Activated CD8-positive, alpha-beta memory T cell treated with anti-CD3 and anti-CD28 coated beads for 36 hours (primary cell): ENCODE measurements around the gene MAG. TPM values are rescaled to one million over a fixed set of nuclear protein-coding genes. Genes with fewer than 3 reads are reported as not detected.

Source experiments
- CTCF ChIA-PET: fragments of 350-600 bp; sonication (Branson Sonifier 250); formaldehyde crosslinking; loops from one replicate; lab custom pipeline; 2021; ENCODE audit warnings: antibody characterized with exemption; lab: Charles Lee
- POLR2A ChIA-PET: fragments of 350-600 bp; sonication (Branson Sonifier 250); formaldehyde crosslinking; loops from one replicate; lab custom pipeline; 2021; ENCODE audit warnings: antibody characterized with exemption; lab: Charles Lee
- total RNA-seq, 2 experiments: library from RNA; stranded (reverse); gene quantifications; one replicate each; pipeline ENCODE4 v1.2.3, GENCODE V29; 2021

Gene MAG
- total RNA-seq, 2 experiments from 2014 or later, result not detected

GRCh38 chr19:35294328-35294727 lies 2.4 kb downstream of the MAG start:
- ChIA-PET CTCF (no interaction called here), POLR2A (no interaction called here)

DNA sequence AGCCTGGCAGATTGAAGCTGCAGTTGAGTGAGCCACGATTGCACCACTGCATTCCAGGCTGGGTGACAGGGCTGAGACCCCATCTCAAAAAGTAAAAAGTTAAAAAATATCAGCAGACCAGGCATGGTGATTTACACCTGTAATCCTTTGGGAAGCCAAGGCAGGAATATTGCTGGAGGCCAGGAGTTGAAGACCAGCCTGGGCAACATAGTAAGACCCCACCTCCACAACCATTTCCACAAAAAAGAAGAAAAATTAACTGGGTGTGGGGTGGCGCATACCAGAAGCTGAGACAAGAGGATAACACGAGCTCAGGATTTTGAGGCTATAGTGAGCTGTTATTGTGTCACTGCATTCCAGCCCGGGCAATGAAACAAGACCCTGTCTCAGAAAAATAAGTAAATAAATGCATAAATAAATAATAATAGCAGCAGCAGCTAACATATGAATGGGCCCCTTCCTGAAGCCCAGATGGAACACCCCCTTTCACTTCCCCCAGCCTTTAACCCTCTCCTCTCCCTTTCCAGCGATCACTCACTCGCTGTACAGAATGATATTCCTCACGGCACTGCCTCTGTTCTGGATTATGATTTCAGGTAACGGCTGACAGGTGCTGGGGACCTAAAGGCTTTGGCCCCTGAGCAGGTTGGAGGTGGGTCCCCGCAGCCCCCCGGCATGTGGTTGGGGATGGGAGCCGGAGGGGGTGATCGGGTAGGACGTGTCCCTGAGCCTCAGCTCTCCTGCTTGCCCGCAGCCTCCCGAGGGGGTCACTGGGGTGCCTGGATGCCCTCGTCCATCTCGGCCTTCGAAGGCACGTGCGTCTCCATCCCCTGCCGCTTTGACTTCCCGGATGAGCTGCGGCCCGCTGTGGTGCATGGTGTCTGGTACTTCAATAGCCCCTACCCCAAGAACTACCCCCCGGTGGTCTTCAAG lies 3.2 kb downstream of the MAG start:
- CTCF ChIA-PET, result interaction anchor here (1.2 kb wide), 1 partner anchor 26 kb away, joined by 3 read pairs; the partner anchor contains the start of gene USF2
- POLR2A ChIA-PET, result interaction anchor here (1.0 kb wide), 1 partner anchor 84 kb away, joined by 7 read pairs; no protein-coding TSS in a partner anchor

DNA sequence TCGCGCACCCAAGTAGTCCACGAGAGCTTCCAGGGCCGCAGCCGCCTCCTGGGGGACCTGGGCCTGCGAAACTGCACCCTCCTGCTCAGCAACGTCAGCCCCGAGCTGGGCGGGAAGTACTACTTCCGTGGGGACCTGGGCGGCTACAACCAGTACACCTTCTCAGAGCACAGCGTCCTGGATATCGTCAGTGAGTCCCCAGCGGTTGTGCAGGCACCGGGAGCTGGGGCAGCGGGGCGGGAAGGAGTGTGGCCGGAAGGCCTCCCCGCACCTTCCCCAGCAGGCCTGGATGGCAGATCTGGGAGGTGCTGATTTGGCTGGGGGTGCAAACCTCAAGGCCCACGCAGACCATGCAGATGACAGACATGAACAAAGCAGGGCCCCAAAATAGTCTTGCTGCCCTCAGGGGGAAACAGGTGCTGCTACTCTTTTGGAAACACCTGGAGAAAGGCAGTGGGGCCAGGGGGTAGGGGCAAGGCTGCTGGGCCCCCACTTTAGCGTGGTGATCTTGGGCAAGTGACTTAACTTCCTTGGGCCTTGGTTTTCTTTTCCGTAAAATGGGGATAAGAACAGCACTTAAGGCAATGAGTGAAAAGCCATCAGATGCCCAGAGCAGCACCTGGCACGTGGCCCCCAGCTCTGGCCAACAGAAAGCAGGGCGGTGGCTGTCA lies 4.0 kb downstream of the MAG start:
- ChIA-PET POLR2A (interaction anchor here (1.0 kb wide), 1 partner anchor 85 kb away, joined by 7 read pairs; no protein-coding TSS in a partner anchor), CTCF (interaction anchor here (1.2 kb wide), 1 partner anchor 27 kb away, joined by 3 read pairs; the partner anchor contains the start of gene USF2)

DNA sequence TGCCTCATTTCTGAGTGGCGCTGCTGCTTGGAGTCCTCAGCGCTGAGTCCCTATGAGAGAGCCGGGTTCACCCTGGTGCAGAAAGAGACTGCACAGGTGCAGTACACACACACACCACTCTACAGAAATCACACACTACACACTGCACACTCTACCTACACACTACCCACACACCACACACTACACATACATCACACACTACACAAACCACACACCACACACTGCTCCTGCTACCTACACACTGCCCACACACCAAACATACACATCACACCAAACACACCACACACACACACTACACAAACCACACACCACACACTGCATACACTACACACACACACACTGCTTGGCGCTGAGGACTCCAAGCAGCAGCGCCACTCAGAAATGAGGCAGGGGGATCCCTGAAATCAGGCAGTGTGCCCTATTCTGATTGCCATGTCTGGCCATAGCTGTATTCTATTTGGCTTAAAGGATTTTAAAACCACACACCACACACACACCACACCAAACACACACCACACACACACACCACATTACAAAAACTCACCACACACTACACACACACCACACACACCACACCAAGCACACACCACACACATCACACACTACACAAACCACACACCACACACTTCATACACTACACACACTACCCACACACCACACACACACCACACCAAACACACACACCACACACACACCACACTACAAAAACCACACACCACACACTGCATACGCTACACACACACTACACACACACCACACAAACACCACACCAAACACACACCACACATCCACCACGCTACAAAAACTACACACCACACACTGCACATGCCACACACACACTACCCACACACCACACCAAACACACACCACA lies 4.9 kb downstream of the MAG start:
- ChIA-PET POLR2A (no interaction called here), CTCF (no interaction called here)

GRCh38 chr19:35297515-35297848 lies 5.5 kb downstream of the MAG start:
- ChIA-PET POLR2A (no interaction called here), CTCF (no interaction called here)

DNA sequence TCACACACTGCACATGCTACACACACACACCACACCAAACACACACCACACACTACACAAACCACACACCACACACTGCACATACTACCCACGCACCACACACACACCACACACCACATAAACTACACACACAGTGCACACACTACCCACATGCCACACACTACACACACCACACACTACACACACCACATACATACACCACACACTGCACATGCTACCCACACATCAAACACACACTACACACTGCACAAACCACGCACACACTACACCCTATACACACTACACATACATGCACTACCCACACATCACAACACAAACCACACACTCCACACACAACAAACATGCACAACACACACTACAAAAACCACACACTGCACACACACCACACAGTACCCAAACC lies 6.0 kb downstream of the MAG start:
- POLR2A ChIA-PET, result no interaction called here
- CTCF ChIA-PET, result no interaction called here

GRCh38 chr19:35298561-35298972 lies 6.6 kb downstream of the MAG start:
- ChIA-PET POLR2A (no interaction called here), CTCF (no interaction called here)

- POLR2A ChIA-PET, result no interaction called here
- CTCF ChIA-PET, result no interaction called here
Measured at GRCh38 chr19:35299523-35300338, 7.8 kb downstream of the MAG start.

DNA sequence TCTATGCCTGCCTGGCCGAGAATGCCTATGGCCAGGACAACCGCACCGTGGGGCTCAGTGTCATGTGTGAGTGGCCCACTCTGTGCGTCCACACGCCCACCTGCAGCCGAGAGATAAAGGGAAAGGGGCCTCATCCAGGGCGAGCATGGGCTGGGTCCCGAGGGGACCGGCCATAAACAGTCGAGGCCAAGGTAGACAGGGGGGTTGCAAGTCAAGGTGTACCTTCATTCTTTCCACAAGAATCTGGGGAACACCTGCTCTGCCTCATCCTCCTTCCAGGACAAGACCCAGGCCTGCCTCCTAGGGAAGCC lies 8.3 kb downstream of the MAG start:
- ChIA-PET CTCF (no interaction called here), POLR2A (no interaction called here)

DNA sequence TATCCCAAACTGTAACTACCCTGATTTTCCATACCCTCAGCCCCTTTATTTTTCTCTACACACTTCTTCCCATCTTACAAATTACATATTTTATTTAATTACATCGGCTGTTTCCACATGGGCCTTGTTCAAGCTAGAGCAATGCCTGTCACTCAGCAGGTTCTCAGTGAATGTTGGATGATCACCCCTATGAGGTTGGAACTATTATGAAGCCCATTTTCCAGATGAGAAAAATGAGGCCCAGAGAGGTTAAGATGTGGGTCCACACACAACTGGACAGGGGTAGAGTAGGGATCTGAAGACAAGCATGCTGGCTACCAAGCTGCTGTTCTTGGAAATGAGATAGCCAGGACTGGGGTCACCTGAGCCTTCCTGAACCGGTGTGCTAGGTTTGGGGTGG lies 10.0 kb downstream of the MAG start:
- POLR2A ChIA-PET, result no interaction called here
- CTCF ChIA-PET, result interaction anchor here (0.6 kb wide), 1 partner anchor 54 kb away, joined by 3 read pairs; no protein-coding TSS in a partner anchor

- ChIA-PET POLR2A (no interaction called here), CTCF (interaction anchor here (0.6 kb wide), 1 partner anchor 54 kb away, joined by 3 read pairs; no protein-coding TSS in a partner anchor)
Measured at GRCh38 chr19:35302446-35302845, 10.5 kb downstream of the MAG start.

DNA sequence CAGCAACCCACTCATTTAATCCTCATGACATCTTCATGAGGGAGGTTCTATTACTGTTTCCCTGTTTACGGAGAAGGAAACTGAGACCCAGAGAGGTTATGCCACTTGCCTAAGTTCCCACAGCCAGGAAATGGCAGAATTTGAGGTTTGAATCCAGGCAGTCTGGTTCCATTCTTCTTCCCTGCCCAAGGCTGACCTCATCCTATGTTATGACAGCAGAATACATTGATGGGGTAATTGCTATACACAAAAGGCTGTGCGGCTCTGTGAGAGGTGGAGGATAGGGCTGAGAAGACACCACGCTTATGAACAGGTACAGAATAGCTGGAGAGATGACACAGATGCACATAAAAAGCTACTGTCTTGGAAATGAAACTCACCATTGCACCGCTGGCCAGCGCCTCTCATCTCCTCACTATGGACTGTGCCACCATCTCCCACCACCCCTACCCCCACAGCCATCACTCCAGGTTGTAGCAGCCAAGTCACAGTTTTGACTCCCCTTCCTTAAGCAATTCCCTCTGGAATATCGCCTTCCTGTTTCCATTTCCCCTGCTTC lies 11.5 kb downstream of the MAG start:
- CTCF ChIA-PET, result interaction anchor here (0.5 kb wide), 1 partner anchor 110 kb away, joined by 3 read pairs; no protein-coding TSS in a partner anchor
- POLR2A ChIA-PET, result no interaction called here

- CTCF ChIA-PET, result no interaction called here
- POLR2A ChIA-PET, result no interaction called here
Measured at GRCh38 chr19:35304036-35304435, 12.1 kb downstream of the MAG start.

DNA sequence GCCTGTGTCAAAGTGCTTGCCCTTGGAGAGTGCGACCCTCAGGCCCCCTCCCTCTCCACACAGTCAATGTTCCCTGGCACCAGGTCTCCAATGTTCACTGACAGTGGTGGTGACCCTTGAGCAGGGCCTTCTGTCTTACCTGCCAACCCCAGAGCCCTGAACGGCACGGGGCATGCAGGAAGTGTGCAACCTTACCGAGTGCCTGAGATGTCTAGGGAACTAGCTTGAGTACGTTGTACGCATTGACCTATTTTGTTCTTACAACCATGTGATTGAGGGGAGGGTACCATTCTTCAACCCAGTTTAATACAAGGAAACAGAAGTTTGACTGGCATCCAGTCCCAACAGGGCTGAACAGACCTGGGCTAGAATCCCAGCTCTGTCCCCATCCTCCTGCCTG lies 13.2 kb downstream of the MAG start:
- CTCF ChIA-PET, result interaction anchor here (0.6 kb wide), 1 partner anchor 1173 kb away, joined by 3 read pairs; no protein-coding TSS in a partner anchor
- POLR2A ChIA-PET, result interaction anchor here (0.6 to 1.0 kb wide), 2 partner anchors 190 to 434 kb away, joined by 3 read pairs; no protein-coding TSS in a partner anchor

- POLR2A ChIA-PET, result no interaction called here
- CTCF ChIA-PET, result no interaction called here
Measured at GRCh38 chr19:35306473-35307246, 14.7 kb downstream of the MAG start.

- CTCF ChIA-PET, result no interaction called here
- POLR2A ChIA-PET, result no interaction called here
Measured at GRCh38 chr19:35307931-35308330, 16.0 kb downstream of the MAG start.

- CTCF ChIA-PET, result interaction anchor here (0.6 kb wide), 1 partner anchor 604 kb away, joined by 3 read pairs; no protein-coding TSS in a partner anchor
- POLR2A ChIA-PET, result no interaction called here
Measured at GRCh38 chr19:35308910-35309309, 16.9 kb downstream of the MAG start.
